Measurements from ENCODE around the gene TLE7.

TLE7 gene

GRCh38 chr16:71410146-71410545 lies 31.7 kb downstream of the TLE7 start:
- Histone ChIP-seq H3K36me3 (replicated peaks; ENCODE audit: insufficient read depth, low read length) (no peaks in the 10 kb centered on the region), H3K9me3 (replicated peaks; ENCODE audit: insufficient read depth, low read length) (no peaks in the 10 kb centered on the region), H4K20me1 (ENCODE audit: insufficient read depth, low read length) (no peaks in the 10 kb centered on the region), H3K4me3 (ENCODE audit: low read length) (no peak overlapping the region), H3K4me1 (ENCODE audit: low read length) (no peaks in the 10 kb centered on the region; the same call in 1 of the 2 replicates), H3K4me2 (ENCODE audit: low read depth, low read length) (no peak overlapping the region), H3K27me3 (replicated peaks; ENCODE audit: insufficient read depth, low read length) (peaks cover 31% of the 10 kb centered on the region), H3K79me2 (ENCODE audit: low read length) (no peaks in the 10 kb centered on the region), H3K9ac (ENCODE audit: low read length) (no peak overlapping the region), H3K9me2 (replicated peaks; ENCODE audit: insufficient read depth, low read length) (no peaks in the 10 kb centered on the region), H2AFZ (ENCODE audit: low read length) (no peak overlapping the region), H3K27ac (ENCODE audit: low read length) (no peak overlapping the region), H3F3A (ENCODE audit: insufficient read depth, low read length) (no peaks in the 10 kb centered on the region; the same call in 1 of the 2 replicates)
- TF ChIP-seq EZH2phosphoT487 (IDR thresholded peaks at IDR 0.05; ENCODE audit: low read length) (no peak), EZH2 (optimal IDR thresholded peaks at IDR 0.05; ENCODE audit: low read depth, low read length) (no peak)
- TF ChIP-seq, protein P1, sequence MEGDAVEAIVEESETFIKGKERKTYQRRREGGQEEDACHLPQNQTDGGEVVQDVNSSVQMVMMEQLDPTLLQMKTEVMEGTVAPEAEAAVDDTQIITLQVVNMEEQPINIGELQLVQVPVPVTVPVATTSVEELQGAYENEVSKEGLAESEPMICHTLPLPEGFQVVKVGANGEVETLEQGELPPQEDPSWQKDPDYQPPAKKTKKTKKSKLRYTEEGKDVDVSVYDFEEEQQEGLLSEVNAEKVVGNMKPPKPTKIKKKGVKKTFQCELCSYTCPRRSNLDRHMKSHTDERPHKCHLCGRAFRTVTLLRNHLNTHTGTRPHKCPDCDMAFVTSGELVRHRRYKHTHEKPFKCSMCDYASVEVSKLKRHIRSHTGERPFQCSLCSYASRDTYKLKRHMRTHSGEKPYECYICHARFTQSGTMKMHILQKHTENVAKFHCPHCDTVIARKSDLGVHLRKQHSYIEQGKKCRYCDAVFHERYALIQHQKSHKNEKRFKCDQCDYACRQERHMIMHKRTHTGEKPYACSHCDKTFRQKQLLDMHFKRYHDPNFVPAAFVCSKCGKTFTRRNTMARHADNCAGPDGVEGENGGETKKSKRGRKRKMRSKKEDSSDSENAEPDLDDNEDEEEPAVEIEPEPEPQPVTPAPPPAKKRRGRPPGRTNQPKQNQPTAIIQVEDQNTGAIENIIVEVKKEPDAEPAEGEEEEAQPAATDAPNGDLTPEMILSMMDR (IDR thresholded peaks at IDR 0.05; ENCODE audit: low read length) = no peak
- DNase-seq = no peak

DNA sequence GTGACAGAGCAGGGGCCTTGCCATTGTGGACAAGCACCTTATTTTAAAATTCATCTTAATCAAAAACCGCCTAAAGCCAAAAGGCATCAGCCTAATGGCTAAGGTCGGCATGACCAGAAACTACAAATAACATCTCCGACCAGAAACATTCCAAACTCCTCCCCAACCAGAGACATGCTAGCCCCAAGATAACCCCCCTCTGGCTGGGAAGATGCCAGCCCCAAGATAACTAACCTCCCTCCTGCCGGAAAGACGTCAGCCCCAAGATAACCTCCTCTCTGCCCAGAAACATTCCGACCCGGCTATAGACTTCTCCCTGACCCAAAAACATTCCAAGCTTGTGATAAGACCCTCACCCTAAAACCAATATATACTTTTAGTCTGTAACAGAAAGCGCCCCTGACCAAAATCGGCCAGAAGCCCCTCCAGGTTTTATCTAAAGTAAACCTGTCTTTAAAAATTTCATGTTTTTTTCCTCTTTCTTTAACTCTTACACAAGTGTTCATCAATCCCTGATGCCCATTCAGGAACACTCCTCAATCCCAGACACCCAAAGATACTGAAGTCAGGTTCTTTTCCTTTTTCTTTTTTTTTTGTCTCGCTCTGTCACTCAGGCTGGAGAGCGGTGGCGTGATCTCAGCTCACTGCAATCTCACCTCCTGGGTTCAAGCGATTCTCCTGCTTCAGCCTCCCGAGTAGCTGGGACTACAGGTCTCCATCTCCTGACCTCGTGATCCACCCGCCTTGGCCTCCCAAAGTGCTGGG lies 32.7 kb downstream of the TLE7 start:
- Histone ChIP-seq H3F3A (ENCODE audit: insufficient read depth, low read length) (no peaks in the 10 kb centered on the region; the same call in 1 of the 2 replicates), H3K27ac (ENCODE audit: low read length) (no peak overlapping the region), H3K9ac (ENCODE audit: low read length) (no peak overlapping the region), H3K4me1 (ENCODE audit: low read length) (no peaks in the 10 kb centered on the region; the same call in 1 of the 2 replicates), H3K4me3 (ENCODE audit: low read length) (no peak overlapping the region), H3K9me3 (replicated peaks; ENCODE audit: insufficient read depth, low read length) (no peaks in the 10 kb centered on the region), H3K4me2 (ENCODE audit: low read depth, low read length) (no peak overlapping the region), H3K27me3 (replicated peaks; ENCODE audit: insufficient read depth, low read length) (peaks cover 31% of the 10 kb centered on the region), H4K20me1 (ENCODE audit: insufficient read depth, low read length) (no peaks in the 10 kb centered on the region), H3K79me2 (ENCODE audit: low read length) (no peaks in the 10 kb centered on the region), H3K9me2 (replicated peaks; ENCODE audit: insufficient read depth, low read length) (no peaks in the 10 kb centered on the region), H2AFZ (ENCODE audit: low read length) (no peak overlapping the region), H3K36me3 (replicated peaks; ENCODE audit: insufficient read depth, low read length) (no peaks in the 10 kb centered on the region)
- DNase-seq = no peak
- TF ChIP-seq, protein P1 (IDR thresholded peaks at IDR 0.05; ENCODE audit: low read length) = no peak
- TF ChIP-seq EZH2 (optimal IDR thresholded peaks at IDR 0.05; ENCODE audit: low read depth, low read length) (no peak), EZH2phosphoT487 (IDR thresholded peaks at IDR 0.05; ENCODE audit: low read length) (no peak)

GRCh38 chr16:71408536-71408935 lies 33.3 kb downstream of the TLE7 start:
- Histone ChIP-seq H3K36me3 (replicated peaks; ENCODE audit: insufficient read depth, low read length) (no peaks in the 10 kb centered on the region), H3F3A (ENCODE audit: insufficient read depth, low read length) (no peaks in the 10 kb centered on the region; the same call in 1 of the 2 replicates), H3K9me3 (replicated peaks; ENCODE audit: insufficient read depth, low read length) (no peaks in the 10 kb centered on the region), H3K4me2 (ENCODE audit: low read depth, low read length) (no peak overlapping the region), H3K9ac (ENCODE audit: low read length) (no peak overlapping the region), H3K27me3 (replicated peaks; ENCODE audit: insufficient read depth, low read length) (peaks cover 31% of the 10 kb centered on the region), H3K9me2 (replicated peaks; ENCODE audit: insufficient read depth, low read length) (no peaks in the 10 kb centered on the region), H3K27ac (ENCODE audit: low read length) (no peak overlapping the region), H4K20me1 (ENCODE audit: insufficient read depth, low read length) (no peaks in the 10 kb centered on the region), H3K4me3 (ENCODE audit: low read length) (no peak overlapping the region), H2AFZ (ENCODE audit: low read length) (no peak overlapping the region), H3K79me2 (ENCODE audit: low read length) (no peaks in the 10 kb centered on the region), H3K4me1 (ENCODE audit: low read length) (no peaks in the 10 kb centered on the region; the same call in 1 of the 2 replicates)
- TF ChIP-seq EZH2phosphoT487 (IDR thresholded peaks at IDR 0.05; ENCODE audit: low read length) (no peak), EZH2 (optimal IDR thresholded peaks at IDR 0.05; ENCODE audit: low read depth, low read length) (no peak)
- TF ChIP-seq, protein P1 (IDR thresholded peaks at IDR 0.05; ENCODE audit: low read length) = no peak
- DNase-seq = no peak

All from MM.1S (cell line).